Naive thymus-derived CD4-positive, alpha-beta T cell (primary cell): ENCODE measurements around the gene RYR1. TPM values are rescaled to one million over a fixed set of nuclear protein-coding genes. Genes with fewer than 3 reads are reported as not detected.

Experiments used
- ATAC-seq: fragments of 150-1000 bp; cut with Tn5 transposase; 2 replicates; pipeline ENCODE4 v1.10.0; 2021; ENCODE audit warnings: mild to moderate bottlenecking, moderate library complexity
- CTCF ChIA-PET: fragments of 350-600 bp; sonication (Branson Sonifier 250); formaldehyde crosslinking; loops from one replicate; lab custom pipeline; 2021; ENCODE audit warnings: antibody characterized with exemption; lab: Charles Lee
- POLR2A ChIA-PET: fragments of 350-600 bp; sonication (Branson Sonifier 250); formaldehyde crosslinking; loops from one replicate; lab custom pipeline; 2021; ENCODE audit warnings: antibody characterized with exemption, inconsistent platforms; lab: Charles Lee
- DNase-seq, 9 donors: peaks; one replicate each; pipeline versions ENCODE4 v3.0.0 to v3.0.0-alpha.2; 2020 to 2022; ENCODE audit warnings: mixed read lengths in 1 of 9
- H3K27ac ChIP-seq: one replicate; pipeline ENCODE4 v1.7.0; 2013; ENCODE audit warnings: mild to moderate bottlenecking, low read depth, low read length, moderate library complexity
- H3K27me3 ChIP-seq, 2 donors: one replicate each; pipeline ENCODE4 v1.7.0; 2013; ENCODE audit warnings: low read length in 2 of 2, mild to moderate bottlenecking in 2 of 2, moderate library complexity in 2 of 2; ENCODE audit not compliant: control insufficient read depth in 2 of 2, insufficient read depth in 2 of 2
- H3K36me3 ChIP-seq, 3 experiments: 1 replicate in 2 of 3; 2 replicates in 1 of 3; pipeline ENCODE4 v1.7.0; 2013; ENCODE audit warnings: low read length in 3 of 3, mild to moderate bottlenecking in 3 of 3, moderate library complexity in 1 of 3; ENCODE audit not compliant: insufficient read depth in 3 of 3, control insufficient read depth in 2 of 3
- H3K4me1 ChIP-seq, 2 donors: one replicate each; pipeline ENCODE4 v1.7.0; 2013; ENCODE audit warnings: low read length in 2 of 2, mild to moderate bottlenecking in 2 of 2, moderate library complexity in 1 of 2; ENCODE audit not compliant: control insufficient read depth in 2 of 2, insufficient read depth in 2 of 2
- H3K4me3 ChIP-seq: 2 replicates; pipeline ENCODE4 v1.7.0; 2013; ENCODE audit warnings: mild to moderate bottlenecking, low read length
- H3K9me3 ChIP-seq, 3 experiments: 1 replicate in 2 of 3; 2 replicates in 1 of 3; pipeline ENCODE4 v1.7.0; 2013; ENCODE audit warnings: low read length in 3 of 3; ENCODE audit not compliant: control insufficient read depth in 2 of 3
- H3K27ac Mint-ChIP-seq, 9 donors: one replicate each; pipeline ENCODE4 v1.8.0; 2020 to 2022; ENCODE audit warnings: mixed read lengths in 9 of 9, mild to moderate bottlenecking in 8 of 9, moderate library complexity in 5 of 9, inconsistent platforms in 2 of 9
- H3K27me3 Mint-ChIP-seq, 5 donors: one replicate each; pipeline ENCODE4 v1.8.0; 2021 to 2022; ENCODE audit warnings: mixed read lengths in 5 of 5, mild to moderate bottlenecking in 1 of 5
- H3K36me3 Mint-ChIP-seq, 5 donors: one replicate each; pipeline ENCODE4 v1.8.0; 2020 to 2022; ENCODE audit warnings: mixed read lengths in 5 of 5, mild to moderate bottlenecking in 3 of 5, inconsistent platforms in 1 of 5
- H3K4me1 Mint-ChIP-seq, 7 donors: one replicate each; pipeline ENCODE4 v1.8.0; 2020 to 2022; ENCODE audit warnings: mixed read lengths in 7 of 7, mild to moderate bottlenecking in 3 of 7, inconsistent platforms in 1 of 7
- H3K4me3 Mint-ChIP-seq, 10 donors: one replicate each; pipeline ENCODE4 v1.8.0; 2020 to 2022; ENCODE audit warnings: mild to moderate bottlenecking in 10 of 10, mixed read lengths in 10 of 10, moderate library complexity in 6 of 10, inconsistent platforms in 2 of 10
- H3K9me3 Mint-ChIP-seq, 11 donors: one replicate each; pipeline ENCODE4 v1.8.0; 2020 to 2022; ENCODE audit warnings: mixed read lengths in 11 of 11, mild to moderate bottlenecking in 4 of 11, inconsistent platforms in 1 of 11, moderate library complexity in 1 of 11
- intact Hi-C, 2 donors: fragments of 100-400 bp; cut with micrococcal nuclease; formaldehyde crosslinking; loops; one replicate each; pipeline ENCODE4 v1.15.1; 2023
- polyA plus RNA-seq, 2 donors: library from polyadenylated mRNA; unstranded; fragments of 300-500 nt; fragmentation: Illumina TruSeq; gene quantifications; one replicate each; pipeline ENCODE4 v1.2.3, GENCODE V29; 2021
- total RNA-seq, 6 experiments: library from RNA in 5 of 6; stranded (reverse) in 5 of 6; gene quantifications; 1 replicate in 5 of 6; 2 replicates in 1 of 6; pipeline ENCODE4 v1.2.3 and lab custom pipeline; 2021 to 2026

RYR1 gene
- total and polyA plus RNA-seq, 7 experiments from 2014 or later, result 0.29 to 2.6 (median 1.7) TPM; not detected in 2

DNA sequence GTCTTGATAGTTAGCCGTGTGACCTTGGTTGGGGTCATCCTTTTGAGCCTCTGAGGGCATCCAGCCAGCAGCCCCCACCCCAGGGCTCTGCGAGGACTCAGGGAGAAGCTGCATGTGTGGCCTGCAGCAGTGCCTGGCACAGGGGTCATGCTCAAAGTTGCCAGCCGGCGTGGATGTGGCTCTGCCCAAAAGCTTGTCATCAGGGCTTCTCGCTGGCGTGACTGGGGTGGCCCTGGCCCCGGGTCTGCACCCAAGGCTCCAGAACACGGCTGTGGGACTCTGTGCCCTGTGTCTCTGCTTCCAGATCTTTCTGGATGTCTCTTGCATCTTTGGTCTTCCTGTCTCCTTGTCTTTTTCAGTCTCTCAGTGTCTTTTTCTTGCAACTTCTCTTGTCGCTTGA is 90.9 kb downstream of the RYR1 start:
- CTCF ChIA-PET, result no interaction called here
- no peaks in the 10 kb centered on the region for H3K27me3 ChIP-seq
- Mint-ChIP-seq H3K27me3 (peaks cover 0 to 18% (median 0%) of the 10 kb centered on the region in 5 donors), H3K36me3 (no peaks in the 10 kb centered on the region), H3K9me3 (no peaks in the 10 kb centered on the region), H3K27ac (peak overlapping the region in 2 of 9 donors; percentile 22 to 63), H3K4me1 (peaks cover 0 to 7% (median 0%) of the 10 kb centered on the region in 7 donors), H3K4me3 (no peak overlapping the region)
- ATAC-seq (no peak), DNase-seq (no peak)
- H3K27ac ChIP-seq, result no peak overlapping the region
- no peaks in the 10 kb centered on the region for H3K9me3 ChIP-seq
- H3K36me3 ChIP-seq, result no peaks in the 10 kb centered on the region
- H3K4me1 ChIP-seq, result no peaks in the 10 kb centered on the region
- intact Hi-C loops, result no loop called here
- no peak overlapping the region for H3K4me3 ChIP-seq
- POLR2A ChIA-PET, result interaction anchor here (1.0 kb wide), 1 partner anchor 8 kb away, joined by 3 read pairs; no protein-coding TSS in a partner anchor

GRCh38 chr19:38524994-38525634 is 91.6 kb downstream of the RYR1 start:
- CTCF ChIA-PET, result no interaction called here
- no peaks in the 10 kb centered on the region for H3K9me3 ChIP-seq
- peak overlapping the region in 1 of 9 donors; percentile 22 for H3K27ac Mint-ChIP-seq
- H3K27me3 ChIP-seq, result no peaks in the 10 kb centered on the region
- POLR2A ChIA-PET, result interaction anchor here (1.0 kb wide), 1 partner anchor 9 kb away, joined by 3 read pairs; no protein-coding TSS in a partner anchor
- H3K36me3 ChIP-seq, result no peaks in the 10 kb centered on the region
- no peak overlapping the region for H3K4me3 Mint-ChIP-seq
- H3K36me3 Mint-ChIP-seq, result no peaks in the 10 kb centered on the region
- peaks cover 0 to 7% (median 0%) of the 10 kb centered on the region in 7 donors for H3K4me1 Mint-ChIP-seq
- no peak for DNase-seq
- H3K27ac ChIP-seq, result no peak overlapping the region
- no peak for ATAC-seq
- no peaks in the 10 kb centered on the region for H3K4me1 ChIP-seq
- peaks cover 0 to 18% (median 0%) of the 10 kb centered on the region in 5 donors for H3K27me3 Mint-ChIP-seq
- H3K9me3 Mint-ChIP-seq, result no peaks in the 10 kb centered on the region
- H3K4me3 ChIP-seq, result no peak overlapping the region
- intact Hi-C loops, result no loop called here

GRCh38 chr19:38526430-38526829 is 92.9 kb downstream of the RYR1 start:
- Mint-ChIP-seq H3K36me3 (no peaks in the 10 kb centered on the region), H3K4me3 (no peak overlapping the region), H3K9me3 (no peaks in the 10 kb centered on the region), H3K4me1 (peaks cover 0 to 7% (median 0%) of the 10 kb centered on the region in 7 donors), H3K27ac (peak overlapping the region in 1 of 9 donors; percentile 6), H3K27me3 (peaks cover 0 to 18% (median 0%) of the 10 kb centered on the region in 5 donors)
- no peak for ATAC-seq
- Histone ChIP-seq H3K4me3 (no peak overlapping the region), H3K9me3 (no peaks in the 10 kb centered on the region), H3K36me3 (no peaks in the 10 kb centered on the region), H3K27ac (no peak overlapping the region), H3K27me3 (no peaks in the 10 kb centered on the region), H3K4me1 (no peaks in the 10 kb centered on the region)
- no peak for DNase-seq
- ChIA-PET CTCF (no interaction called here), POLR2A (no interaction called here)
- intact Hi-C loops, result no loop called here

DNA sequence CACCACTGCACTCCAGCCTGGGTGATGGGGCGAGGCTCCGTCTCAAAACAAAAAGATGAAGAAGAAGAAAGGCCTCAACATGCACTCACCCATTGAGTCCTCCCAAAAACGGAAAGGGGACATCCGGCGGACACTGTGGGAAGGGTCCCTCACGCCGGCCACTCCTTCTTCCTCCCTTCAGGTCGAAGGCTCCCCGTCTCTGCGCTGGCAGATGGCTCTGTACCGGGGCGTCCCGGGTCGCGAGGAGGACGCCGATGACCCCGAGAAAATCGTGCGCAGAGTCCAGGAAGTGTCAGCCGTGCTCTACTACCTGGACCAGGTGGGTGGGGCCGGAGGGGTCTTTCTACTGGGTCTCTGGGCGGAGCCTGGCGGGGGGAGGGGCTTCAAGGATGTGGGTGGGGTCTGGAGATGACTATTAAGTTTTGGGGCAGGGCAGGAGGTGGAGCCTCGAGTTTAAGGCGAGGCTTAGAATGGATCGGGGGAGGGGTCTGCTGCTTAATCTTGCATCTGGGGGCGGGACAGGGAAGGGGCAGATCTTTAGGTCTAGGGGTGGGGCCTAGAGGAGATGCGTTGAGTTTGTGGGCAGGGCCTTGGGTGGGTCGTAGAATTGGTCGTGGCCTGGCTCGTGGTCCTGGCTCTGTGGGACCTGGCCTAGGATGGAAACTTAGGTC is 94.1 kb downstream of the RYR1 start:
- Histone ChIP-seq H3K36me3 (no peaks in the 10 kb centered on the region), H3K27ac (no peak overlapping the region), H3K4me3 (no peak overlapping the region), H3K4me1 (no peaks in the 10 kb centered on the region), H3K9me3 (no peaks in the 10 kb centered on the region), H3K27me3 (no peaks in the 10 kb centered on the region)
- ChIA-PET CTCF (no interaction called here), POLR2A (no interaction called here)
- no peaks in the 10 kb centered on the region for H3K9me3 Mint-ChIP-seq
- peaks cover 0 to 19% (median 0%) of the 10 kb centered on the region in 5 donors for H3K27me3 Mint-ChIP-seq
- intact Hi-C loops, result no loop called here
- no peaks in the 10 kb centered on the region for H3K36me3 Mint-ChIP-seq
- DNase-seq, result no peak
- ATAC-seq, result peak; percentile 64
- H3K4me3 Mint-ChIP-seq, result peak overlapping the region in 5 of 10 donors; percentile 10 to 68 (median 43)
- H3K27ac Mint-ChIP-seq, result peak overlapping the region in 2 of 9 donors; percentile 41 to 58
- peaks cover 0 to 7% (median 0%) of the 10 kb centered on the region in 7 donors for H3K4me1 Mint-ChIP-seq

DNA sequence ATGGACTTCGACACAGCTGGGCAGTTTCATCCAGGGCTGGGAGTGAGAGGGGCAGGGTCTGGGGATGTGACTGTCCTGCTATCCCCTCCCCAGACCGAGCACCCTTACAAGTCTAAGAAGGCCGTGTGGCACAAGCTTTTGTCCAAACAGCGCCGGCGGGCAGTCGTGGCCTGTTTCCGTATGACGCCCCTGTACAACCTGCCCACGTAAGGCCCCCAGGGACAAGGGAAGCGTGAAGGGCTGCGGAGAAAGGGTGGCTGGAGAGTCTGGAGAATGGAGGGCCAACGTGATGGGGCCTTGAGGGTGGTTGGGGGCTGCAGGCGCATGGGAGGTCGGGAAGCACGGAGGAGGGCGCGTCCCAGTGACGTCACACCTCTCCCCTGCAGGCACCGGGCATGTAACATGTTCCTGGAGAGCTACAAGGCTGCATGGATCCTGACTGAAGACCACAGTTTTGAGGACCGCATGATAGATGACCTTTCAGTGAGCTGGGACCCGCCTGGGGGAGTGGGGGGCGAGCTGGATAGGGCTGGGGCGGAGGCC is 94.8 kb downstream of the RYR1 start:
- H3K36me3 Mint-ChIP-seq, result no peaks in the 10 kb centered on the region
- H3K4me3 Mint-ChIP-seq, result peak overlapping the region in 4 of 10 donors; percentile 25 to 68 (median 52)
- no peaks in the 10 kb centered on the region for H3K9me3 Mint-ChIP-seq
- H3K9me3 ChIP-seq, result no peaks in the 10 kb centered on the region
- ATAC-seq (no peak), DNase-seq (no peak)
- H3K36me3 ChIP-seq, result no peaks in the 10 kb centered on the region
- no peaks in the 10 kb centered on the region for H3K4me1 ChIP-seq
- no peak overlapping the region for H3K27ac ChIP-seq
- ChIA-PET CTCF (no interaction called here), POLR2A (interaction anchor here (0.7 kb wide), 1 partner anchor 9 kb away, joined by 3 read pairs; no protein-coding TSS in a partner anchor)
- H3K4me3 ChIP-seq, result no peak overlapping the region
- intact Hi-C loops, result no loop called here
- peaks cover 0 to 19% (median 0%) of the 10 kb centered on the region in 5 donors for H3K27me3 Mint-ChIP-seq
- peaks cover 0 to 7% (median 0%) of the 10 kb centered on the region in 7 donors for H3K4me1 Mint-ChIP-seq
- H3K27me3 ChIP-seq, result no peaks in the 10 kb centered on the region
- peak overlapping the region in 1 of 9 donors; percentile 58 for H3K27ac Mint-ChIP-seq

DNA sequence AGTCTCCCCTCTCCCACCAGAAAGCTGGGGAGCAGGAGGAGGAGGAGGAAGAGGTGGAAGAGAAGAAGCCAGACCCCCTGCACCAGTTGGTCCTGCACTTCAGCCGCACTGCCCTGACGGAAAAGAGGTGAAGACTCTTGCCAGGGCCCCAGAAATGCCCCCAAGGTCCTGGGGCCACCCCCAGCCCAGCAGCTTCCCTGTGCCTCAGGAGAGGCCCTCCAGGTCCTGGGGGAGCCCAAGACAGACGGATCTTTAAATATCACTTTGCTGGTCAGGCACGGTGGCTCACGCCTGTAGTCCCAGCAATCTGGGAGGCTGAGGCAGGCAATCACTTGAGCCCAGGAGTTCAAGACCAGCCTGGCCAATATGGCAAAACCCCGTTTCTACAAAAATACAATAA is 95.4 kb downstream of the RYR1 start:
- CTCF ChIA-PET, result no interaction called here
- no peak overlapping the region for H3K4me3 Mint-ChIP-seq

More for the DNA sequence above, 95.4 kb downstream of the RYR1 start:
- peaks cover 0 to 7% (median 0%) of the 10 kb centered on the region in 7 donors for H3K4me1 Mint-ChIP-seq
- Histone ChIP-seq H3K4me1 (no peaks in the 10 kb centered on the region), H3K36me3 (no peaks in the 10 kb centered on the region), H3K27me3 (no peaks in the 10 kb centered on the region), H3K4me3 (no peak overlapping the region), H3K27ac (no peak overlapping the region), H3K9me3 (no peaks in the 10 kb centered on the region)
- peaks cover 0 to 4% (median 0%) of the 10 kb centered on the region in 11 donors for H3K9me3 Mint-ChIP-seq
- intact Hi-C loops, result no loop called here
- no peak for ATAC-seq
- DNase-seq, result no peak
- H3K36me3 Mint-ChIP-seq, result peaks cover 0 to 1% (median 0%) of the 10 kb centered on the region in 5 donors
- no peak overlapping the region for H3K27ac Mint-ChIP-seq
- POLR2A ChIA-PET, result interaction anchor here (0.7 kb wide), 1 partner anchor 9 kb away, joined by 3 read pairs; no protein-coding TSS in a partner anchor
- peaks cover 0 to 16% (median 0%) of the 10 kb centered on the region in 5 donors for H3K27me3 Mint-ChIP-seq
